ENCODE results near the gene ITPR1. TPM values are rescaled to one million over a fixed set of nuclear protein-coding genes. Genes with fewer than 3 reads are reported as not detected.

ITPR1 gene
- total RNA-seq, 4 donors from 2014 or later, result 12.1 to 68.7 (median 25.6) TPM

DNA sequence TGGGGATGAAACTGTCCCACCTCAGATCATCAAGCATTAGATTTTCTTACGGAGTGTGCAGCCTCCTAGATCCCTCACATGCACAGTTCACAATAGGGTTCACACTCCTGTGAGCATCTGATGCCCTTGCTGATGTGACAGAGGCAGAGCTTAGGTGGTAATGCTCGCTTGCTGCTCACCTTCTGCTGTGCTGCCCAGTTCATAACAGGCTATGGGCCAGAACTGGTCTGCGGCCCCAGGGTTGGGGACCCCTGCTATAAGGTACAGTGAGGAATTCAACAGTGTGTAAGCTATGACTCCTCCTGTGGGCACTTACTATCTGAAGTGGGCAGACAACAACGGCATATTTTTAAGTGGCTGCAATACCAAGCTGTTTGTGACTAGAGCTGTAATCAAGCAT, 298.2 kb downstream of the ITPR1 start:
- H3K9me3 ChIP-seq, result no peaks in the 10 kb centered on the region
- H3K4me3 ChIP-seq, result no peak overlapping the region
- intact Hi-C loops (cut with DNase I), result no loop called here
- H3K27me3 ChIP-seq, result no peaks in the 10 kb centered on the region
- H3K36me3 ChIP-seq, result peaks cover 0 to 76% (median 0%) of the 10 kb centered on the region in 3 donors
- H3K27ac ChIP-seq, result no peak overlapping the region
- no peak for DNase-seq
- peaks cover 0 to 10% (median 0%) of the 10 kb centered on the region in 3 donors for H3K4me1 ChIP-seq
- WGBS, 2 donors, result 97 to 100% methylated on average over 1 to 3 of the region's 4 CpGs
- TF ChIP-seq, protein P1, sequence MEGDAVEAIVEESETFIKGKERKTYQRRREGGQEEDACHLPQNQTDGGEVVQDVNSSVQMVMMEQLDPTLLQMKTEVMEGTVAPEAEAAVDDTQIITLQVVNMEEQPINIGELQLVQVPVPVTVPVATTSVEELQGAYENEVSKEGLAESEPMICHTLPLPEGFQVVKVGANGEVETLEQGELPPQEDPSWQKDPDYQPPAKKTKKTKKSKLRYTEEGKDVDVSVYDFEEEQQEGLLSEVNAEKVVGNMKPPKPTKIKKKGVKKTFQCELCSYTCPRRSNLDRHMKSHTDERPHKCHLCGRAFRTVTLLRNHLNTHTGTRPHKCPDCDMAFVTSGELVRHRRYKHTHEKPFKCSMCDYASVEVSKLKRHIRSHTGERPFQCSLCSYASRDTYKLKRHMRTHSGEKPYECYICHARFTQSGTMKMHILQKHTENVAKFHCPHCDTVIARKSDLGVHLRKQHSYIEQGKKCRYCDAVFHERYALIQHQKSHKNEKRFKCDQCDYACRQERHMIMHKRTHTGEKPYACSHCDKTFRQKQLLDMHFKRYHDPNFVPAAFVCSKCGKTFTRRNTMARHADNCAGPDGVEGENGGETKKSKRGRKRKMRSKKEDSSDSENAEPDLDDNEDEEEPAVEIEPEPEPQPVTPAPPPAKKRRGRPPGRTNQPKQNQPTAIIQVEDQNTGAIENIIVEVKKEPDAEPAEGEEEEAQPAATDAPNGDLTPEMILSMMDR (IDR thresholded peaks at IDR 0.05), result no peak
- TF ChIP-seq POLR2A (IDR thresholded peaks at IDR 0.05), result no peak

GRCh38 chr3:4793311-4793710, 300.2 kb downstream of the ITPR1 start:
- H3K36me3 ChIP-seq, result peaks cover 0 to 83% (median 0%) of the 10 kb centered on the region in 3 donors
- DNase-seq, result no peak
- no peaks in the 10 kb centered on the region for H3K4me1 ChIP-seq
- H3K27me3 ChIP-seq, result no peaks in the 10 kb centered on the region
- WGBS, 2 donors, result 83 to 92% methylated on average over 5 of the region's 5 CpGs
- intact Hi-C loops (cut with DNase I), result no loop called here
- no peak overlapping the region for H3K27ac ChIP-seq
- peaks cover 0 to 6% (median 6%) of the 10 kb centered on the region in 3 donors for H3K9me3 ChIP-seq
- TF ChIP-seq, protein P1 (IDR thresholded peaks at IDR 0.05), result no peak
- no peak for TF ChIP-seq POLR2A (IDR thresholded peaks at IDR 0.05)
- no peak overlapping the region for H3K4me3 ChIP-seq

DNA sequence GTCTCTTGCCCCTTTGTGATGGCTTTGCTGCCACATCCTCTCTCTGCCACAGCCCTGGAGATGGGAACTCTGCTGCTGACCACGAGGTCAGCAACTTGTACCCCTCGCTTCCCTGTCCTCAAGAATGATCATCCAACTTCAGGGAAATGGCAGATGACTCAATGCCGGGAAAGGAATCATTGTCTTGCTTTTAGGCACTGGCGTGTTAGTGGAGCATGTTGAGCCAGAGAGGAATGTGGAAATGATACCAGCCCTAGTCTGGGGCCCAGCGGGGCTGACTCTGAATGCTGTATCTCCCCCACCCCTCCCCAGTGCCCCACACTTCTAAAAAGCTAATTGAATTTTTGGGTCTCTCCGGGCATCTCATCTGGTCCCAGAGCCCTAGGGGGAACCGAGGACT, 301.2 kb downstream of the ITPR1 start:
- peak overlapping the region in 1 of 4 donors; percentile 6 for H3K27ac ChIP-seq
- intact Hi-C loops (cut with DNase I), result no loop called here
- H3K36me3 ChIP-seq, result peaks cover 0 to 76% (median 0%) of the 10 kb centered on the region in 3 donors
- TF ChIP-seq POLR2A (IDR thresholded peaks at IDR 0.05), result no peak
- TF ChIP-seq, protein P1 (IDR thresholded peaks at IDR 0.05), result no peak
- peaks cover 0 to 6% (median 6%) of the 10 kb centered on the region in 3 donors for H3K9me3 ChIP-seq
- no peaks in the 10 kb centered on the region for H3K27me3 ChIP-seq
- no peaks in the 10 kb centered on the region for H3K4me1 ChIP-seq
- DNase-seq, result no peak
- no peak overlapping the region for H3K4me3 ChIP-seq
- WGBS, 2 donors, result 94% methylated on average over 2 to 5 of the region's 7 CpGs

GRCh38 chr3:4794798-4795197, 301.6 kb downstream of the ITPR1 start:
- intact Hi-C loops (cut with DNase I), result no loop called here
- Histone ChIP-seq H3K9me3 (peaks cover 0 to 6% (median 6%) of the 10 kb centered on the region in 3 donors), H3K36me3 (peaks cover 0 to 76% (median 0%) of the 10 kb centered on the region in 3 donors), H3K27me3 (no peaks in the 10 kb centered on the region), H3K4me3 (no peak overlapping the region), H3K27ac (no peak overlapping the region), H3K4me1 (no peaks in the 10 kb centered on the region)
- DNase-seq, result no peak
- TF ChIP-seq POLR2A (IDR thresholded peaks at IDR 0.05), result no peak
- TF ChIP-seq, protein P1 (IDR thresholded peaks at IDR 0.05), result no peak
- 95 to 98% methylated on average over 9 to 13 of the region's 13 CpGs for WGBS, 2 donors

DNA sequence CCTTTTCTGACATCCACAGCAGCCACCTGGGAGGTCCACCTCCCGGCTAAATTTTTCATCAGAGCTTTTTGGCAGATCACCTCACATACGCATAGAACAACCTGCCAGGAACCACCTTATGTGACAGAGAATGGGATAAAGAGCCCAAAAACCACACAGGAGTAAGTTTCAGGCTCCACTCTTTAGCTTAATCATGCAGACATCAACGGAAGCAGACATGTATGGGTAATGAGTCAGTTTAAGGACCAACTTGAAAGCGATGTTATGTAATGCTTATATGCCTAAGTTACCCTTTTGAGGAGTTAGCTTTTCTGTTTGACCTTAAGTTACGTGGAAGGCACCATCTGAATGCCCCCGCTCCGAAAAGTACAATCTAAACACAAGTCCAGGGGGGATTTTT, 302.8 kb downstream of the ITPR1 start:
- peaks cover 0 to 76% (median 0%) of the 10 kb centered on the region in 3 donors for H3K36me3 ChIP-seq
- DNase-seq, result no peak

More for the DNA sequence above, 302.8 kb downstream of the ITPR1 start:
- Histone ChIP-seq H3K27me3 (no peaks in the 10 kb centered on the region), H3K27ac (no peak overlapping the region), H3K4me1 (no peaks in the 10 kb centered on the region), H3K4me3 (no peak overlapping the region), H3K9me3 (peaks cover 0 to 6% (median 6%) of the 10 kb centered on the region in 3 donors)
- no peak for TF ChIP-seq POLR2A (IDR thresholded peaks at IDR 0.05)
- TF ChIP-seq, protein P1 (IDR thresholded peaks at IDR 0.05), result no peak
- 76 to 85% methylated on average over 7 of the region's 7 CpGs for WGBS, 2 donors
- intact Hi-C loops (cut with DNase I), result no loop called here

Data from esophagus squamous epithelium (tissue), 5 donors.